AG04450 (cell line): ENCODE results near the gene AQP2. TPM values are rescaled to one million over a fixed set of nuclear protein-coding genes. Genes with fewer than 3 reads are reported as not detected.

ENCODE experiments used
- CTCF ChIA-PET: fragments of 300-600, 350-600 bp; formaldehyde crosslinking; extraction: SDS; loops from one replicate; lab custom pipeline; 2022; ENCODE audit warnings: antibody characterized with exemption, inconsistent platforms; lab: Charles Lee
- POLR2A ChIA-PET: fragments of 350-600 bp; formaldehyde crosslinking; extraction: SDS; loops from one replicate; lab custom pipeline; 2021; ENCODE audit warnings: antibody characterized with exemption, inconsistent platforms; lab: Yijun Ruan, JAX
- DNase-seq: peaks from one replicate; pipeline ENCODE4 v3.0.0-alpha.2; 2011; ENCODE audit warnings: low read depth, low spot score
- H3K27ac ChIP-seq: one replicate; pipeline ENCODE4 v1.5.1; 2012; ENCODE audit warnings: low read depth, low read length, control low read depth
- H3K27me3 ChIP-seq: one replicate; pipeline ENCODE4 v1.6.0; 2012; ENCODE audit warnings: low read length; ENCODE audit not compliant: control insufficient read depth, insufficient read depth
- H3K4me3 ChIP-seq: 2 replicates; pipeline ENCODE4 v1.5.1; 2011; ENCODE audit warnings: mild to moderate bottlenecking, low read depth, low read length, control low read depth
- H3K9me3 ChIP-seq: 2 replicates; pipeline ENCODE4 v1.5.1; 2012; ENCODE audit warnings: low read length; ENCODE audit not compliant: control insufficient read depth, insufficient read depth
- CTCF ChIP-seq: IDR thresholded peaks from 2 replicates; pipeline ENCODE4 v1.5.1; 2011; ENCODE audit warnings: low read depth, low read length, control low read depth, inconsistent platforms
- polyA plus RNA-seq: library from polyadenylated mRNA; depleted of rRNA; stranded (reverse); fragments of >200 nt; gene quantifications from 2 replicates; pipeline ENCODE4 v1.2.3, GENCODE V29; 2011

The AQP2 gene
- polyA plus RNA-seq, 1 experiment, result not detected

DNA sequence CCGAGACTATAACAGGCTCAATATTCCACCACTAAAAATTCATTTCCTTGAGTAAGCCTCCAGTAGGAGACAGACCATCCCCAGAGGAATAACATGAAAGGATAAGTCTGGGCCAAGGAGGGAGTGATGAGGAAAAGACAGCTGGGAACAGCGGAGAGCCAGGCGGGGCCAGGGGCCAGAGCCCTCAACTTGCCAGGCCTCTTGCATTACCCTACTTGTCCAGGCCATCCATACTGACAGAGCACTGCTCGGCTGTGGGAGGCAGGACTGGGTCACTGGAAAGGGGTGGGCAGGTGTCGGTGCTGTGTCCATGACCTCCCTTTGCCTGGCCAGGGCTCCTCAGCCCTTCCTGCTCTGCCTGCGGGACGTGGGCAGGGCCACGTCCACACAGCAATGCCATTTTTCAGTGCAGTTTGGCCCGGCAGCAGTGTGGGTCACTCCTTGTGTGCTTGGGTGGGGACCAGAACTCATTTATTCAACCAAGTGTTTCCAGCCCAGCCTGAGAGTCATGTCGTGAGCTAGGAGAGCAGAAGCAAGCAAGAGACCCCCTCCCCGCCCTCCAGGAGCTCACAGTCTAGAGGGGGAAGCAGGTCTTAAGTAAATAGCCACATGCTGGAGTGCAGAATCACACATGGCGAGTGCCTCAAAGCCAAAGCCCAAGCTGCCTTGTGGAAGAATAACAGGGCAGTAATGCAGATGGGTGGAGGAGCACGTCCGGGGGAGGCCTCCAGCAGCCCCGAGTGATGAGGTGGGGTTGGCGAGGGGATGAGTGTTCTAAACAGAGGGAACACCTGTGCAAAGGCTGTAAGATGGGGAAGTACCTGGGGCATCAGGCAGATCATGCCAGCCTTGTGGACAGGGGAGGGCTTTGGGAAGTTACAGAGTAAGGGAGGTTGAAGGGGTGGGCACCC lies 37.9 kb upstream of the AQP2 start:
- CTCF ChIA-PET, result interaction anchor here (1.4 to 1.9 kb wide), 2 partner anchors 33 to 45 kb away, joined by 5 to 7 read pairs; no protein-coding TSS in a partner anchor

DNA sequence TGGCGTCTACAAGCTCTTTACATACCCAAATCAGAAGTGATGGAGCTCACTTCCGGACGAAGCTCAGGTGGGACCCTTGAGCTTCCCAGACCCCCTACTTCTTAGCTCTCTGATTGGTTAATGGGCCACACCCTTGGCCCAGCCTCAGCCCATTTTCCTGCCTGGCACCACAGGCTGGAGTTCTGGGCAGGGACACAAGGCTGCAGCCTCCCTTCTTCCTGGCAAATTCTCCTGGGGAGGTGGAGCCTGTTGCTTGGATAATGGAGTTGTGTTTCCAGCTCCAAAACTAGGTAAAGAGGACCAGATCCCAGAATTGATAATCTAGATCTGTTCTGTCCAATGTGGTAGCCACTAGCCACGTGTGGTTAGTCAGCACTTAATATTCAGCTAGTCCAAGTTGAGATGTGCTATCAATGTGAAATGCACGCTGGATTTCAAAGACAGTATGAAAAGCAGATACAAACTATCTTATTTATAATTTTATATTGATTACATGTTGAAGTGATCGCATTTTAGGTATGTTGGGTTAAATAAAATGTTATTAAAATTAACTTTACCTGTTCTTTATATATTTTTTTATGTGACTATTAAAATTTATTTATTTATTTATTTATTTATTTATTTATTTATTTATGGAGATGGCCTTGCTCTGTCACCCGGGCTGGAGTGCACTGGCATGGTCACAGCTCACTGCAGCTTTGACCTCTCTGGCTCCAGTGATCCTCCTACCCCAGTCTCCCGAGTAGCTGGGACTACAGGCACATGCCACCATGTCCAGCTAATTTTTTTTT lies 34.2 kb upstream of the AQP2 start:
- no peak overlapping the region for H3K4me3 ChIP-seq
- CTCF ChIA-PET, result interaction anchor here (0.5 to 1.6 kb wide), 3 partner anchors 11 to 193 kb away, joined by 3 to 7 read pairs (median 3); no protein-coding TSS in a partner anchor
- DNase-seq, result no peak

More for the DNA sequence above, 37.9 kb upstream of the AQP2 start:
- POLR2A ChIA-PET, result no interaction called here
- H3K27me3 ChIP-seq, result peaks cover 2% of the 10 kb centered on the region
- no peak overlapping the region for H3K4me3 ChIP-seq
- no peak for TF ChIP-seq CTCF
- H3K27ac ChIP-seq, result no peak overlapping the region
- no peak for DNase-seq
- no peaks in the 10 kb centered on the region for H3K9me3 ChIP-seq

DNA sequence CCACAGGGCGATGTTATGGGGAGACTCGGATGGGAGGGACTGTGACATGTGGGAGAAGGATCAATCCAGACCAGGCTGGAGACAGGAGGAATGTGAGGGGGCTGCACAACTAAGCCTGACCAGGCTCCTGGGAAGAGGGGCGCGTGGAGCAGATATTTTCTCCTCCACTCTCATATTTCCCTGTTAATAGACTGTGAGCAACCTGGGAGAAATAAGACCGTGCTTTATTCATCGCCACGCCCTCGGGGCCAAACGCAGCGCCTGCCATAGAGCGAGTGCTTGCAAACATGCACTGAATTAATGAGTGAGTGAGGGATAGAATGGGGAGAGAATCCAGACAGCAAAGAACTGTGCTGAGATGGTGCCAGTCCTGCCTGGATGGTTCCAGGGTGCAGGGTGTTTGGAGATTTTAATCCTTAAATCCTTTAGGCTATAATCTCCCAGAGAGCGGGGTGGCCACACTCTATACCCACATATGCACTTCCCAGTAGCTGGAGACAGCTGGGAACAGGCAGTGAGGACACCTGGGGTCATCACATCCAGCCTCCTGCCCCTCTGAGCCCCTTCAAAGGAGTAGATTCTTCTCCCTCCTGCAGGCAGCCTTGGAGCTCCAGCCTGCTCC lies 33.3 kb upstream of the AQP2 start:
- peaks cover 3% of the 10 kb centered on the region for H3K27me3 ChIP-seq
- H3K9me3 ChIP-seq, result no peaks in the 10 kb centered on the region
- TF ChIP-seq CTCF, result no peak
- DNase-seq, result no peak
- POLR2A ChIA-PET, result no interaction called here
- CTCF ChIA-PET, result no interaction called here
- no peak overlapping the region for H3K4me3 ChIP-seq
- no peak overlapping the region for H3K27ac ChIP-seq

More for the DNA sequence above, 34.2 kb upstream of the AQP2 start:
- H3K27me3 ChIP-seq, result peaks cover 5% of the 10 kb centered on the region
- no peak for TF ChIP-seq CTCF
- no peaks in the 10 kb centered on the region for H3K9me3 ChIP-seq
- POLR2A ChIA-PET, result no interaction called here
- H3K27ac ChIP-seq, result no peak overlapping the region

- TF ChIP-seq CTCF, result no peak
- no peaks in the 10 kb centered on the region for H3K9me3 ChIP-seq
- ChIA-PET POLR2A (no interaction called here), CTCF (no interaction called here)
- DNase-seq, result no peak
- H3K27me3 ChIP-seq, result peaks cover 3% of the 10 kb centered on the region
- no peak overlapping the region for H3K27ac ChIP-seq
- H3K4me3 ChIP-seq, result no peak overlapping the region
Observed at GRCh38 chr12:49917788-49918173, 32.8 kb upstream of the AQP2 start.
